Measurements from ENCODE around the gene PIP5K1C. TPM values are rescaled to one million over a fixed set of nuclear protein-coding genes. Genes with fewer than 3 reads are reported as not detected.

PIP5K1C gene
- total and polyA plus RNA-seq, 8 donors = 8.6 to 164 (median 25.6) TPM

GRCh38 chr19:3683405-3684053 lies 16.7 kb downstream of the PIP5K1C start:
- Histone ChIP-seq H3K4me1 (peaks cover 17 to 43% (median 29%) of the 10 kb centered on the region in 4 donors), H3K27me3 (no peaks in the 10 kb centered on the region), H3K36me3 (peaks cover 7 to 24% (median 17%) of the 10 kb centered on the region in 4 donors), H3K9me3 (peaks cover 0 to 8% (median 5%) of the 10 kb centered on the region in 4 donors), H3K4me3 (no peak overlapping the region), H3K27ac (peak overlapping the region in 4 of 5 donors; percentile 10 to 56 (median 22))
- WGBS, 5 donors = 71 to 83% (median 77%) methylated on average over 19 to 26 of the region's 26 CpGs
- DNase-seq = peak in 1 of 2 donors; percentile 62
- intact Hi-C loops (cut with DNase I; ENCODE audit: low total_unique reads) = no loop called here
- no peak for TF ChIP-seq CTCF (IDR thresholded peaks at IDR 0.05)
- TF ChIP-seq POLR2A (IDR thresholded peaks at IDR 0.05) = no peak

GRCh38 chr19:3682741-3683404 lies 17.4 kb downstream of the PIP5K1C start:
- Histone ChIP-seq H3K36me3 (peaks cover 7 to 24% (median 17%) of the 10 kb centered on the region in 4 donors), H3K4me1 (peaks cover 11 to 36% (median 23%) of the 10 kb centered on the region in 4 donors), H3K27me3 (no peaks in the 10 kb centered on the region), H3K27ac (peak overlapping the region in 3 of 5 donors; percentile 14 to 56 (median 27)), H3K9me3 (peaks cover 0 to 8% (median 5%) of the 10 kb centered on the region in 4 donors), H3K4me3 (no peak overlapping the region)
- no peak for DNase-seq
- WGBS, 5 donors = 69 to 86% (median 84%) methylated on average over 15 to 17 of the region's 17 CpGs
- TF ChIP-seq POLR2AphosphoS5 (IDR thresholded peaks at IDR 0.05) (no peak), CTCF (IDR thresholded peaks at IDR 0.05) (no peak), POLR2A (IDR thresholded peaks at IDR 0.05) (no peak), EP300 (IDR thresholded peaks at IDR 0.05) (no peak)
- intact Hi-C loops (cut with DNase I; ENCODE audit: low total_unique reads) = no loop called here

- intact Hi-C loops (cut with DNase I; ENCODE audit: low total_unique reads) = no loop called here
- Histone ChIP-seq H3K4me3 (no peak overlapping the region), H3K27me3 (no peaks in the 10 kb centered on the region), H3K36me3 (peaks cover 7 to 24% (median 17%) of the 10 kb centered on the region in 4 donors), H3K27ac (peak overlapping the region in 2 of 5 donors; percentile 14 to 56), H3K9me3 (peaks cover 0 to 8% (median 5%) of the 10 kb centered on the region in 4 donors), H3K4me1 (peaks cover 5 to 31% (median 17%) of the 10 kb centered on the region in 4 donors)
- TF ChIP-seq POLR2A (IDR thresholded peaks at IDR 0.05) (no peak), CTCF (IDR thresholded peaks at IDR 0.05) (no peak), POLR2AphosphoS5 (IDR thresholded peaks at IDR 0.05) (no peak), EP300 (IDR thresholded peaks at IDR 0.05) (no peak)
- DNase-seq = no peak
- WGBS, 5 donors = 89 to 98% (median 96%) methylated on average over 10 of the region's 10 CpGs
Observed at GRCh38 chr19:3682286-3682685, 18.0 kb downstream of the PIP5K1C start.

GRCh38 chr19:3680939-3681338 lies 19.3 kb downstream of the PIP5K1C start:
- 91 to 98% (median 93%) methylated on average over 12 of the region's 12 CpGs for WGBS, 5 donors
- no peak for DNase-seq
- Histone ChIP-seq H3K9me3 (peaks cover 0 to 8% (median 5%) of the 10 kb centered on the region in 4 donors), H3K27me3 (no peaks in the 10 kb centered on the region), H3K4me3 (no peak overlapping the region), H3K27ac (no peak overlapping the region), H3K4me1 (peaks cover 0 to 18% (median 9%) of the 10 kb centered on the region in 4 donors), H3K36me3 (peaks cover 7 to 26% (median 17%) of the 10 kb centered on the region in 4 donors)
- intact Hi-C loops (cut with DNase I; ENCODE audit: low total_unique reads) = no loop called here
- TF ChIP-seq POLR2AphosphoS5 (IDR thresholded peaks at IDR 0.05) (no peak), CTCF (IDR thresholded peaks at IDR 0.05) (no peak), EP300 (IDR thresholded peaks at IDR 0.05) (no peak), POLR2A (IDR thresholded peaks at IDR 0.05) (no peak)
